ENCODE measurements around the gene LSP1.
"Not testable (repeated sequence)": the region's sequence is repeated elsewhere in the genome, so short reads cannot be mapped to it uniquely, and the experiment has no call there.

Gene LSP1

GRCh38 chr11:1862588-1863351, 9.9 kb downstream of the LSP1 start:
- no peak for DNase-seq (ENCODE audit: low read depth, low spot score)

DNA sequence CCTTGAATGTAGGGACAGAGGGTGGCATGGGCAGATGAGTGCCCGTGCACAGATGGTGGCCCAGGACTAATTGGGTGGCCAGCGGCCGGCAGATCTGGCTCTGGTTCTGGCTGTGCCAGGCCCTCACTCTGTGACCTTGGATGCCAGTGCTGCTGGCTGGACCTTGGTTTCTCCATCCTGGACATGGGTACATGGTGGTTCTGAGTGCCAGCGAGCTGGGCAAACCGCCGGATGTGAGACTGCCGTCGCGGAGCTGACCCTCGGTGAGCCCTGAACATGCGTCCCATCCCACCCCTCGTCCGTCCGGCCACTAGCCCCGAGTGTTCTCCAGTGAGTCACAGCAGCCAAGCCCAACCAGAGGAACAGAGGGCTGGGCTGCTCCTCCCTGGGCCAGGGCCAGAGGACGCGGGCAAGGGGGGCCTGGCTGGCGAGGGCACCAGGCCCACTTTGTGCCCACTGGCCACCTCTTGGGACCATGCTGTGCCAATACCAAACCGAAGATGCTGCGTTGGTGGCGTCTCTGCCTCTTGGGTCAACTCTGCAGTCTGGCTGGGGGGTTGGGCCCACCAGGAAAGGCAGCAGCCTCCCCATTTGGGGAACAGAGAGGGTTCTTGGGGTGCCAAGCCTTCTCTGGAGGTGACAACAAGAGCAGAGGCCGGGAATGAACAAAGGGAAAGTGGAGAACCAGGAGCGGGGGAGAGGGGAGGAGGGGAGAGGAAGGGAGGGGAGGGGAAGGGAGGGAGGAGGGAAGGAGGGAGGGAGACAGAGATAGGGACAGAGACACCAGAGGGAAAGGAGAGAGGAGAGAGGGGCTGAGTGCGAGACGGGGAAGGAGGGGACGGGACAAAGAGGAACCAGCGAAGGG, 10.7 kb downstream of the LSP1 start:
- peak; percentile 5 for DNase-seq (ENCODE audit: low read depth, low spot score)
- H3K27ac ChIP-seq = no peak overlapping the region

More at GRCh38 chr11:1862588-1863351, 9.9 kb downstream of the LSP1 start:
- H3K27ac ChIP-seq = no peak overlapping the region

DNA sequence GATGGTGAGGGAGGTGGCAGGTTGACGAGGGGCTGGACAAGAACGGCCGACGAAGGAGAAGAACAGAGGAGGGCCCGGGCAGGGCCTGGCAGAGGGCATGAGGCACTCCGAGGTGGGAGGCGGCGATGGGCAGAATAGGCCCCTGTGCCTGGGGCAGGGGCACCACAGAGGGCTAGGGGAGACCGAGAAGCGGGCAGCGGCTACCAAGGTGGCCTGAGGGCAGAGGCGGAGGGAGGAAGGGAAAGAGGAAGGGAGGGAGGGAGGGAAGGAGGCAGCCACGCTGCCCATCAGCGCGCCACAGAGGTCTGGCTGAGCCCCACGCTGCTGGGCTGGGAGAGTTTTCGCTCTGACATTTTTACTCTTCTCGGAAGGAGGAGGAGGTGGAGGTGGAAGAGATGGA, 11.3 kb downstream of the LSP1 start:
- H3K27ac ChIP-seq = no peak overlapping the region
- DNase-seq (ENCODE audit: low read depth, low spot score) = no peak

DNA sequence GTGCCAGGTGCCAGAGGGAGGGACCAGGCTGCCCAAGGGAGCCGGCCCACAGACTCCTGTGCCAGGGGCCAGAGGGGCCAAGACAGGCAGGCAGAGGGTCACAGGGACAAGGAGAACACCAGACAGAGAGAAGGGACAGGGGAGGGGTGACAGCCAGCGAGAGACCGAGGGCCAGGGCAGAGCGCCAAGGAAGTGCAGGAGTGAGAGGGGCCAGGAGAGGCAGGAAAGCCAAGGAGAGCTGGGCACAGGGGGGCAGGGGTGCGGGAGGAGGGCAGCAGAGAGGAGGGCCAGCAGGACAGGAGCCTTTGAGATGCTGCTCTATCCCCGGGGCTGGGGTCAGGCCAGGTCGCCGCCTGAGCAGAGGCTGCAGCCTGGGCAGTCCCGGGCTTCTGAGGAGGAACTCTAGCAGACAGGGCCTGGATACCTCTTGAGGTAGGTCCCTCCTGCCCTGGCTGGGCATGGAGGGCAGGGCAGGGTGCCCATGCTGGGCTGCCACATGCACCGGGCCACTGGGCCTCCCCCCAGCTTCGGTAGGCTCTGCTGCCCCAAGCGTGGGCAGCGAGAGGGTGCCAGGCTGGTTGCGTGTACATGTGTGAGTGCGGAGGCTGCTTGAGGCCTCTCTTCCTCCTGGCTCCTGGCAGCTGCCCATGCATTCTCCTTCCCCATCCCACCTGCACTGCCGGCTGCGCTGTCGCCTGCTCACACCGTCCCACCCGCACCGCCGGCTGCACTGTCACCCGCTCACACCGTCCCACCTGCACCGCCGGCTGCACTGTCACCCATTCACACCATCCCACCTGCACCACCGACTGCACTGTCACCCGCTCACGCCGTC, 12.2 kb downstream of the LSP1 start:
- no peak overlapping the region for H3K27ac ChIP-seq
- DNase-seq (ENCODE audit: low read depth, low spot score) = no peak

DNA sequence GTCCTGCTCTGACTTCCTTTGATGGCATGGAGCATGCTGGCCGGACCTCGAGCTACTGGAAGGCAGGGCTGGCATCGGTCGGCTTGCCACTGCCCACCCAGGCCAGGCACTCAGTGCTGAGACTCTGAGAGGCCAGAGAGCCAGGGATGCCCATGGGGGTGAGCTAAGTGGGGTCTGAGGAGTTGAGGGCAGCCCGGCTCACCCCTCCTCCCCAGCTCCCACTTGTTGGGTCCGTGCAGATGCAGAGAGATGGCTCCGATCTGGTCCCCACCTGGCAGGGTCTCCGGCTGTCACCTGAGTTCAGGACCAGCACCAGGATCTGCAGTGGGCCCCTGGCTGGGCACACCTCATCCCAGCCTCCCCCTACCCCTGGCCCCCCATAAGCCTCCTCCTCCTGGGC, 13.3 kb downstream of the LSP1 start:
- DNase-seq (ENCODE audit: low read depth, low spot score) = no peak
- H3K27ac ChIP-seq = no peak overlapping the region

GRCh38 chr11:1866776-1867175, 13.9 kb downstream of the LSP1 start:
- no peak for DNase-seq (ENCODE audit: low read depth, low spot score)
- no peak overlapping the region for H3K27ac ChIP-seq

GRCh38 chr11:1867381-1867780, 14.5 kb downstream of the LSP1 start:
- no peak for DNase-seq (ENCODE audit: low read depth, low spot score)
- H3K27ac ChIP-seq = no peak overlapping the region

- no peak overlapping the region for H3K27ac ChIP-seq
- DNase-seq (ENCODE audit: low read depth, low spot score) = no peak
These were observed 15.3 kb downstream of the LSP1 start for GRCh38 chr11:1868056-1868635.

GRCh38 chr11:1868636-1869291, 15.9 kb downstream of the LSP1 start:
- DNase-seq (ENCODE audit: low read depth, low spot score) = no peak
- no peak overlapping the region for H3K27ac ChIP-seq

DNA sequence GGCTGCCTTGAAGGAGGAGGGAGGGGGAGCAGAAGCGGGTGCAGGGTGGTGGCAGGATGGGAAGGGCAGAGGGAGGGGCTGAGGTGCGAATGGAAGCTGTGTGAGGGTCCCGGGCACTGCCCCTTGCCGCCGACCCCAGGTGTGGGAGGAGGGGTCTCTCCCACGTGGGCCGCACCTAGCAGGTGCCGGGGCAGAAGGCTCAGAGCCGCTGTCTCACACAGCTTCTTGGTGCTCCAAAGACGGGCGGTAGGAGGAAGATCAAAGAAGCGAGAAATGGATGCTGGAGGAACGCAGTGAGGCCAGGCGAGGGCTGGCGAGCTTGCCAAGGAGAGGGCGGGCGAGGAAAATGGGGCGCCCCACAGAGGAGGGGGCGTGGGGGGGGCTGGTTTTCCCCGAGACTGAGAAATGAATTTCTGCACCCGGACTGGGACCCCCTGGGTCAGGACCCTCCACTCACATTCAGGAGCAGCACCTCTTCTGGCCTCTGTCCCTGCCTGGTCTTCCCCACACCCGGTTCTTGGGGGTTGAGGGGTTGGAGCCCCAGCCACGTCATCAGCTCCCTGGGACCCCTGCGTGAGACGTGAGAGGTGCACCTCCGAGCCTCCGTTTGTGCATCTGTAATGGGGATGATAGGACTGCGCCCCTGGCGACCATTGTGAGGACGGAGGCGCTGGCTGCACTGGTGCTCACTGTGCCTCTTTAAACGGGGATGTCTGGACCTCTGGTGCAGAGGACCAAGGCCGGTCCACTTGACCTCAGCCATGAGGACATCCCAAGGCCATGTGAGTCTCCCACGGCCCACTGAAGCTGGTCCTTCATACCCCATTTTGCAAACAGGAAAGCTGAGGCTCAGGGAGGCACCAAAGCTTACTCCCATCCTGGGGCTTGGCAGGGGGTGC, 16.8 kb downstream of the LSP1 start:
- H3K27ac ChIP-seq = no peak overlapping the region
- no peak for DNase-seq (ENCODE audit: low read depth, low spot score)

GRCh38 chr11:1870326-1870696, 17.4 kb downstream of the LSP1 start:
- DNase-seq (ENCODE audit: low read depth, low spot score) = no peak
- no peak overlapping the region for H3K27ac ChIP-seq

DNA sequence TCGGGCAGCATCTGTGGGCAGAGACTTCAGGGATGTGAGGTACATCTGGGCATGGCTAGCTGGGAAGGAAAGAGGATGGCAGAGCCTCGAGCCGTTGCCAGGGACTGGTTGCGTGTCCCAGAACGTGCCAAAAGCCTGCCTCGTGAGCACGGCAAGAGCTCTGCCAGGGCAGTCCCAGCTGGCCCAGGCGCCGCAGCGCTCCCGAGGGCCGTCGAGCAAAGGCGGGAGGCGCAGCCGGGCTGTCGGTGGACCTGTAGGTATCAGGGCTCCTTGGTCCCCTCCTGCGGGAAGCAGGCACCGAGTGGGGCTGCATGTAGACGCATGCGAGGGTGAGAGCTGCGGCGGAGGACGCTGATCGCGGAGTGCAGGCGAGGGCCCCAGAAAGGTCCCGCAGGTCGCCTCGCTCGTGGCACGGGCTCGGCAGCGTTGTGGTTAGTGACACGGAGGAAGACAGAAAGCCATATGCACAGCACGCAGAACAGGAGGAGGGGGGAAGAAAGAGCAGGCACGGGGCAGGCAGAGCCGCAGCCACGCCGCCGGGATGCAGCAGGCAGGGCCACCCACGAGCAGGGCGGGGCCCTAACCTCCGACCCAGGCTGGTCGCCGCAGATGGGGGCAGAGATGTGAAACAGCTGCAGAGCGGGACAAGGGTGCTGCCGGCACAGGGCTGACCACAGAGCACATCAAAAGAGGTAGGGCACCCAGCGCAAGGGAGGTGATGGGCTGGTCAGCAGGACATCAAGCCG, 18.0 kb downstream of the LSP1 start:
- no peak for DNase-seq (ENCODE audit: low read depth, low spot score)
- no peak overlapping the region for H3K27ac ChIP-seq

DNA sequence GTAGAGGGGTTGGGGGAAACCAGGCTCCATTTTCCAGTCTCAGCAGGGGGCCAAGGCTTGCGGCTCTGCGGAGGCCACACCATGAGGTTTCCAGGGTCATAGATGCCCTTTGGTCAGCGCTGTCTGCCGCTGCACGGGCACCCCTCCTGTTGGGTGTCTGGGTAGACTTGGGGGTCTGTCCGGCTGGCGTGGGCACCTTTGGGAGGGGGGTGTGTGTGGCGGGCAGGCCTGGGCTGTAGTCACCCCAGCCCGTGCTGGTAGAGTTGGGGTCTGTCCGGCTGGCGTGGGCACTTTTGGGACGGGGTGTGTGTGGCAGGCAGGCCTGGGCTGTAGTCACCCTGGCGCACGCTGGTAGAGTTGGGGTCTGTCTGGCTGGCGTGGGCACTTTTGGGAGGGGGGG, 18.6 kb downstream of the LSP1 start:
- no peak overlapping the region for H3K27ac ChIP-seq
- no peak for DNase-seq (ENCODE audit: low read depth, low spot score)

DNA sequence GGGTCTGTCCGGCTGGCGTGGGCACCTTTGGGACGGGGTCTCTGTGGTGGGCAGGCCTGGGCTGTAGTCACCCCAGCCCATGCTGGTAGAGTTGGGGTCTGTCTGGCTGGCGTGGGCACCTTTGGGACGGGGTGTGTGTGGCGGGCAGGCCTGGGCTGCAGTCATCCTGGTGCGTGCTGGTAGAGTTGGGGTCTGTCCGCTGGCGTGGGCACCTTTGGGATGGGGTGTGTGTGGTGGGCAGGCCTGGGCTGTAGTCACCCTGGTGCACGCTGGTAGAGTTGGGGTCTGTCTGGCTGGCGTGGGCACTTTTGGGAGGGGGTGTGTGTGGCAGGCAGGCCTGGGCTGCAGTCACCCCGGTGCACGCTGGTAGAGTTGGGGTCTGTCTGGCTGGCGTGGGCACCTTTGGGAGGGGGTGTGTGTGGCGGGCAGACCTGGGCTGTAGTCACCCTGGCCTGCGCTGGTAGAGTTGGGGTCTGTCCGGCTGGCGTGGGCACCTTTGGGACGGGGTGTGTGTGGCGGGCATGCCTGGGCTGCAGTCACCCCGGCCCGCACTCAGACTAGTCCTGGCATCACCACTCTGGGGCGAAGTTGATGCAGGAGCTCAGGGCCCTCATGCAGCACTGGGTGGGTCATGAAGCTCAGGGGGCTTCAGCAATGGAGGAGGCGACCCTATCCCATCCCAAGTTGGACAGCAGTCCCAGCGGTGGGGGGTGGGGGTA, 19.5 kb downstream of the LSP1 start:
- DNase-seq (ENCODE audit: low read depth, low spot score) = no peak
- no peak overlapping the region for H3K27ac ChIP-seq

- peak; percentile 5 for DNase-seq (ENCODE audit: low read depth, low spot score)
- H3K27ac ChIP-seq = no peak overlapping the region
These were observed 20.3 kb downstream of the LSP1 start for GRCh38 chr11:1873048-1873812.

DNA sequence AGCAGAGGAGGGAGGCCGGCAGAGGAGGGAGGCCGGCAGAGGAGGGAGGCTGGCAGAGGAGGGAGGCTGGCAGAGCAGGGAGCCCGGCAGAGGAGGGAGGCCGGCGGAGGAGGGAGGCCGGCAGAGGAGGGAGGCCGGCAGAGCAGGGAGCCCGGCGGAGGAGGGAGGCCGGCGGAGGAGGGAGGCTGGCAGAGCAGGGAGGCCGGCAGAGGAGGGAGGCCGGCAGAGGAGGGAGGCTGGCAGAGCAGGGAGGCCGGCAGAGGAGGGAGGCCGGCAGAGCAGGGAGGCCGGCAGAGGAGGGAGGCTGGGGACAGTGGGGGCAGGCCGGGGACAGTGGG, 20.9 kb downstream of the LSP1 start:
- not testable (repeated sequence) for H3K27ac ChIP-seq; DNase-seq (ENCODE audit: low read depth, low spot score)

Measured in epithelial cell of prostate (primary cell).